Measurements from ENCODE around the gene LRRC36.
"Not testable (repeated sequence)": the region's sequence is repeated elsewhere in the genome, so short reads cannot be mapped to it uniquely, and the experiment has no call there.

The LRRC36 gene

DNA sequence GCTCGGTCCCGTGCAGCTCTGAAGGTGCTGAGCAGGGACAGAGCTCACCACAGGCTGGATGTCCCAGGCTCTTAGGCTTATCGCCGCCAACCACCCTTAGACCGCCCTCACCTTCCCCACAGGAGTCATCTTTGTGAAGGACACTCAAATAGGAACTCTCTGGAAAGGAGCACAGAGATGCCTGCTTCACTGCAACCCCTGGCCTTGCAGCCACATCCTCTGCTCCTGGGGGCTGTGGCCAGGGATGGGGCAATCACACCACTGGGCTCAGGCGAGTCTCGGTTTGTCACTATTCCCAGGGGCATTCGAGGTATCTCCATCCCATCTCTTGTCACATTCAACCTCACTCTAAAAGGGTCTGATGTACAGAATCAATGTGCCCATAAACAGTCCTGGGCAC is 78.7 kb downstream of the LRRC36 start:
- no peak for DNase-seq

DNA sequence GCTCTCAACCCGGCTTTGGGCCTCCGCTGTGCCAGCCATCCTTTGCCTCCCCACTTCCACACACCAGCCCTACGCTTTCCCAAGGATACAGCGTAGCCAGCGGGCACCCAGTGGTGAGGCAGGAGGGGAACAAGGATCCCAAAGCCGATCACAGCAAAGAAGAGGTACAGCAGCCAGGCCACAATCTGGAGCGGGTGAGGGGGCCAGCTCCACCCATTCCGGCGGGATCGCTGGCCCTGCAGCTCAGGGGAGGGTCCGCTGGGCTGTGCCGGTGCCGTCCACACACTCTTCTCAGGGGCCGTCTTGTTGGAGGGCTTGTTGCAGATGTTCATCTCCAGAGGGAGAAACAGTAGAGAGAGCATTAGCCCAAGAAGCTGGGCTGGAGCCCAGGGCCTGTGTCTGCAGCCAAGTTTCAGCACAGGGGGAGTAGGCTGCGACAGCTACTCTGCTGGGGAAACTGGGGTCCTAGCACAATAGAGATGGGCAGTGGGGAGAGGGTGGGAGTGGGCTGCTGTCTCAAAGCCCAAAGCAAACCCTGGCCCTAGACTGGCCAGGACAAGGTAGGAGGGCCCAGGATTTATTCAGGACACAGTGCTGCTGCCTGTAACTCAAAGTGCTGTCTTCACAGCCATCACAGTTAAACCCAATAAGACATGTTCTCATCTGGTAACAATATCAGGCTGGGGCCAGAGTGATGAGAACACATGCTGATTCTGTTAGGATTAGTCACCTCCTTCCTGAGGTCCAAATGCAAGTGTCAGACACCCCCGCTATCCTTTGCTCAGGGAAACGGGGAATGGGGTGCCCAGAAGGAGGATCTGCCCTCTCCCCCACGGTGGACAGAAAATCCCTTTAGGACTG is 79.7 kb downstream of the LRRC36 start:
- DNase-seq = no peak

DNA sequence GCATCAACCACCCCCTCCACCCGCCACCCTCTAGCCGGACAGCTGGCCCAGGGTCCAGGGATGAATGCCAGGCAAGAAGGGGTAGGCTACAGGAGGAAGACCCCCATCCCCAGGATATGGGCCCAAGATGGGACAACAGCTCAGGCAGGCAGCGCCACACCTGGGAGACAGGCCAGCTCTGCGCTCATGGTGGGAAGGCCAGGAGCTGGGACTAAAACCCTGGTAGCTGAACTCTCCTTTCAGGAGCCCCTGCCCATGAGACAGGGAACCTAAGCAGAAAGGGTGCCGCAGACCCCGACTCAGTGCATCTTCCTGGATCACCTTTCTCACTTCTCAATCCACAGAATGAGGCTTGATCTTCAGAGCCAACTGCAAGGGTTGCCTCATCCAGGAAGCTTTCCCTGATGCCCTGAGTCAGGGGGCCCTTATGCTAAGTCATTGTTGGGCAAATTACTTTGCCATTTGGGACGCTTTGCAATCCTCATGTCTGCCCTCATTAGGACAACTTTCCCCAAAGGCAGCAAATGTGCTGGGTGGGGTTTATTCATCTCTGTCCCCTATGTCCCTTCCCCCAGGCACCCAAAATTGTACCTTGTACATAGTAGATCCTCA is 80.7 kb downstream of the LRRC36 start:
- no peak for DNase-seq

DNA sequence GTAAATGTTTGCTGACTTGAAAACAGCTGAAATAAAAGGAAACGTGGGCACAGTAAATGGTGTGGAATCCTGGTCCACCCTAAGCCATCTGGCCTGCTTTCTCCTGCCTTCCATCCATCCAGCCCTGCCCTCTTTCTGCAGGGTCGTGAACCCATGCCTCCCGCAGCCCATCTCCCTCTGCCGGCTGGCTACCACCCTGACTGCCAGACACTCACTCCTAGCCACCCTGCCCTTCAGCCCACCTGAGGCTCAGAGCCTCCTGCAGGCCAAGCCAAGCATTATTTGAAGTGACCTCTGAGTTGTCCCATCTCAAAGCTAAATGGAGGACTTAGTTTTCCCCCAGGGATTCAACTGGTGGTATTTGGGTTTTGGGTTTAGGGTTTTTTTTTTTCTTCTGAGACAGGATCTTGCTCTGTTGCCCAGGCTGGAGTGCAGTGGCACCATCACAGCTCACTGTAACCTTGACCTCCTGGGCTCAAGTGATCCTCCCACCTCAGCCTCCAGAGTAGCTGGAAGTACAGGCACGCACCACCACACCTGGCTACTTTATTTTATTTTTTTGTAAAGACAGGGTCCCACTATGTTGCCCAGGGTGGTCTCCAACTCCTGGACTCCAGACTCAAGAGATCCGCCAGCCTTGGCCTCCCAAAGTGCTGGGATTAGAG is 81.3 kb downstream of the LRRC36 start:
- DNase-seq = no peak

DNA sequence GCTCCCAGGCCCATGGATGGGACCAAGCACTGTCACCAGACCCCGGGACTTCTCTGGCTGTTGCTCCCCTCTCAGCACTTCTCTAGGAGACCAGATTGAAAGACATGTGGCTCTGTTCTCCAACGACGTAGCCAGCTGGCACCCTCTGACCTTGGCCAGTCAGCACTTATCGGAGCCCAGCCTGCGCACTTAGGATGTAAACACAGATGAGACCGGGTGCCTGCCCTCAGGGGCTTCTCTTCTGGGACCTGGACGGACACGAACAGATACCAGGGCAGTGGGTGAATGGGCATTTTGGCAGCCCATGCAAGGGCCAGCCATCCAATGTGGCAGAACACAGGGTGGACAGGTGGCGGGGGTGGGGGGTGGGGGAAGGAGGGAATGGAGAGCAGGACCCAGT is 83.0 kb downstream of the LRRC36 start:
- DNase-seq = no peak

DNA sequence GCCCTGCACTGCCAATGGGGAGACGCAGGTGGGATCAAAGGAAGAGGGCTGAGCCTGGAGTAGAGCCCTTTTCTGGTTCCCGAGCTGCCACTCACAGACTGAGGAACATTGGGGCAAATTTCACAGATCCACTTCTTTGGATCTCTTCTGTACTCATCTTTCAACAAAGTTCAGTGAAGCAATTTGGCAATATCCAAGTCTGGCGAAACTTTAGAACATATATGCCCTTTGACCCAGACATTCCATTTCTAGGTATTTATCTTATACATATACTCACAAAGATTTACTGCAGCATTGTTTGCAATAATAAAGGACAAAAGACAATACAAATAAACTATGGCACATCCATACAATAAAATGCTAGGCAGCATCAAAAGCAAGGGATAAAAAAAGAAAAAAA is 84.7 kb downstream of the LRRC36 start:
- no peak for DNase-seq

DNA sequence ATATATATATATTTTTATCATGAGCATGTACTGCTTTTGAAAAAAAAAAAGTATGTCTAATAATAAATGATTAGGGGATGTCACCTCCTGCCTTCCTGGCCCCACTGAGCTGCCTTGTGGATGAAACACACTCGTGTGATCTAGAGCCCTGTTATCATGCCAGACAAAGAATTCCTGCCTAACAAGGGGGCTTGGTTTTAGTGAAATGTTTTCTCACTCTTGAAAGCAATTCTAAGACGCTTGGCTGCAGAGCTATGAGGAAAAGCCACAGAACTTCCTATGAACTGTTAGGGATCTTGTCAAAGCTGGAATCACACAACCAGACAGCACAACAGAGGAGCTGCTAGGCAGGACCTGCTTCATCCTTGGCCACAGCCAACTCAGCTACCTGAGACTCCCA is 85.7 kb downstream of the LRRC36 start:
- DNase-seq = no peak

DNA sequence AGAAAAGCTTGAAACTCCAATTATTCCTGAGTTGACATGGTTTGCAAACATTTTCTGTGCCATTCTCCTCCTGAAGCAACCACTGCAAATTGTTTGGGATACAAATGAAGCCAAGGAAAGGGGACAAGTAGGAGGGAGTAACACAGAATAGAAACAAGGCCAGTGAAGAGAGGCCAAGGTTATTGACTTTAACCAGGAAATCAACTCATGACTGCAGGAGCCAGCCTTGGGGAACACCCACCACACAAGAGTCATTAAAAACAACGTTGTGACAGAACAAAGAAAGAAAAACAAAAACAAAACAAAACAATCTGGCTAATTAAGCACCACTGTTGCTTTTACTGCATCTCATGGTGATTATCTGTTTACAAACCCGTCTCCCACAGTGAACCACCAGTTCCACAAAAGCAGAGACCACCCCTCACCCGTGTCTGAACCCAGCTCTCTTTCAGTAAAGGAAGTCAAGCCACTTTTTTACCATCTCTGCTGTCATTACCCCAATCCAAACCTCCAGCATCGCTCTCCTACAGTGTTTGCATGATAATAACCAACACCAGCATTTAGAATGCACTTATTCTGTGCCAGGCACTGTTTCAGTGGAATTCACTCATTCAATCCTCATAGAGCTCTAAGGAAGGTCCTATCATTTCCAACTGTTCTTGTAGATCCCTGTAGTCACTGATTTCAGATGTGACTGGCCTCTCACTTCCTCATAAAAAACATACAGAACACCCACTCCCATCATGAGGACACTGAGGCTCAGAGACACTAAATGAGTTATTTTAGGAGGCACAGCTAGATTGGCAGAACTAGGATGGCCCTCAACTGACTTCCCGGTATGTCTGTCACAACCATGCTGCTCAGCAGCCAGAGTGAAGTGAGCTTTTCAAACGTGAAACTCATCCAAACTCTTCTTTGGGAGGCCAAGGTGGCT is 87.6 kb downstream of the LRRC36 start:
- no peak for DNase-seq

DNA sequence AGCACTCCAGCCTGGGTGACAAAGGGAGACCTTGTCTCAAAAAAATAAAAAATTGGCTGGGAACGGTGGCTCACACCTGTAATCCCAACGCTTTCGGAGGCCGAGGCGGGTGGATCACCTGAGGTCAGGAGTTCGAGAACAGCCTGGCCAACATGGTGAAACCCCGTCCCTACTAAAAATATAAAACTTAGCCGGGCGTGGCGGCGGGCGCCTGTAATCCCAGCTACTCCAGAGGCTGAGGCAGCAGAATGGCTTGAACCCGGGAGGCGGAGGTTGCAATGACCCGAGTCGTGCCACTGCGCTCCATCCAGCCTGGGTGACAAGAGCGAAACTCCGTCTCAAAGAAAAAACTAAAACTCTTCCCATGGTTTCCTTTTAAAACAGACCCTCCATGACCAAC is 88.8 kb downstream of the LRRC36 start:
- DNase-seq = not testable (repeated sequence)

DNA sequence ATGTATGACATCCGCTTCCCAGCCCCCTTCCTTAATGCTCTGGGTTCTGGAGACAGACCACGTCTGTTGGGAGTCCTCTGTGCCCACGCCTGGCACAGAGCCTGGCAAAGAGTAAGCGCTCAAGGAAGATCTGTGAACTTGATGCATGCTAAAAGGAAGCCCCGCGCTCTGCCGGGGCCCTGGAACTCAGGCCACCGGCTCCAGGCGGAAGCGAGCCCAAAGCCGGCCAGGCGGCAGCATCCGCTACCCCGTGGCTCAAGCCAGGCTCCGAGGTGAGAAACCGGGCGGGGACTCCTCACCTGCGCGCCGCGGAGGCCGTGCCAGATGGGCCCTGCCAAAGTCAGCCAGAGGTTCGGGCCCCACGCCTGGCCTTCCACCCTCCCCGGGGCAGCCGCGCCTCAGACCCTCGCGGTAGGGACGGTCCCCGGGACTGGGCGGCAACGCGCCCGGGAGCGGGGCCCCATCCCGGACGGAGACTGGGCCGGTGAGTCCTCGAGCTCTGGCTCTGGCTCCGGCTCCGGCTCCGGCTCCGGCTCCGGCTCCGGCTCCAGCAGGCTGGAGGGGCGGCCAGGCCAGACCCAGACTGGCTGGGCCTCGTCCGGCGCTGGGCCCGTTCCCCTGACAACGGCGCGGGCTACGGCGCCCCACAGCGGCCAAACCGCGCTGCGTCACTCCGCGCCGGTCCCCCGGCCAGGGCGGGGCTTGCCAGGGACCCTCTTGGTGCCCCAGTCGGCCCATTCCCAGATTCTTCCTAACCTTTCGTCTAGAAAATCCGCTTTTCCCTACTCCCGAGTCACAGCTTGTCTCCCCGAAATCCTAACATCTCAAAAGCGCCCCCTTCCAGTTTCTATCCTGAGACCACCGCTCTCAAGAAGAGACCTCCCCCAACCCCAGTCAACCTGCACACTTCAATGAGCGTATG is 89.5 kb downstream of the LRRC36 start, which contains the start of gene ZDHHC1:
ZDHHC1 (minus strand) TSS at position 606 of the 922 bp plus-strand sequence. CDS start 8,702 bp downstream, outside the sequence.
- DNase-seq = no peak

DNA sequence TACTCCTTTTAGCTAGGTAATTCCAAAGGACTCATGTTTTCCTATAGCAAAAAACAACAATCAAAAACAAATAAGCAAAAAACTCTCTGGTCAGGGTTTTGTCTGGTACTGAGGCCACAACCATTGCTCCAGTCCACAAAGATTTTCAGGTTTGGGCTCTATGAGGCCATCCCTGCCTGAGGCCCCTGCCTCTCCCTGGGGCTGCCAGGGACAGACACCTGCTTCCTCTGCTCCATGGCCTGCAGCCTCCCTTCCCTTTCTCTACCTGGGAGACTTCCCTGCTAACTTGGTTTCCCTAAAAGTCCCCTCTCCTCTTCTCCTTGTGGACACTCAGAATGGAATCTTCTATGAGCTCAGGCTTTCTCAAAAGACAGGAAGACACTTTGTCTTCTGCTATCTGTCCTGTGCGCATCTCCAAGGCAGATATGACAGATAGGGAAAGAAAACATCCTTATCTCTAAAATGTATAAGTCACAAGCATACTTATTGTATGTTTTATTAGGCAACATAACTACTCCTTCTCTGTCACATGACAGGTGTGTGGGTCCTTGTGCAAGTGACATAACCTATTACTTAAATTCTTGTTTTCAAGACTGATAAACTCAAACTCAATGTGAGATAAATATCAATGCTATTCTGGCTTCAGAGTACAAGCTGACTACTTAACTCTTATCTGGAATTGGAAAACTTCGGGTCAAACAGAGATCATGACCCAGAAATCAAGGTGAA is 90.9 kb downstream of the LRRC36 start:
- no peak for DNase-seq

DNA sequence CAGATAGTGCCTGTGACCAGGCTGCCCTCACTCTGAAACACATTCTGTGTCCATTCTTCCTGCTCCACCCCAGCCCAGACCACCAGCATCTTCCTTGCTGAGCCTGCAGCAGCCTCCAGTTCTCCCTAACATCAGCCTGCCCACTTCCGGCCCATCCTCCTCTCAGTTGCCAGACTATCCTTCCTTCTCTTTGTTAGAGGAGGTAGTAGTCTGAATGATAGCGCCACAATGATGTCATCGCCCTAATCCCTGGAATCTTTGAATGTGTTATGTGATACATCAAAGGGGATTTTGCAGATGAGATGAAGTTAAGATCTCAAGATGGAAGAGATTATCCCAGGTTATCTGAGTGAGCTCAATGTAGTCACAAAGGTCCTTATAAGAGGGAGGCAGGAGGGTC is 92.9 kb downstream of the LRRC36 start:
- peak; percentile 32 for DNase-seq

DNA sequence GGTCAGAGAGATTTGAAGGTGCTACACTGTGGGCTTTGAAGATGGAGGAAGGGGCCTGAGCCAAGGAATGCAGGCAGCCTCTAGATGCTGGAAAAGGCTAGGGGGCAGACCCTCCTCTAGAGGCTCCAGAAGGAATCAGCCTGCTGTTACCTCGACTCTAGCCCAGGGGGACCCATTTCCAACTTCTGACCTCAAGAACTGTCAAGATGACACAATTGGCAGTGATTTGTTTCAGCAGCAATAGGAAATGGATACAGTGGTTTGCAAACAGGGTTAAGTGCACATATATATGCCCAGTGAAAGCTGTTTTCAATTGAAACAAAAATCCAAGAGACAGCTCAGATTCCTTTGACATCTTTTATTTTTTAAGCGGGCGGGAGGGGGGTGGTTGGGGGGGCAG is 93.3 kb downstream of the LRRC36 start:
- DNase-seq = no peak

DNA sequence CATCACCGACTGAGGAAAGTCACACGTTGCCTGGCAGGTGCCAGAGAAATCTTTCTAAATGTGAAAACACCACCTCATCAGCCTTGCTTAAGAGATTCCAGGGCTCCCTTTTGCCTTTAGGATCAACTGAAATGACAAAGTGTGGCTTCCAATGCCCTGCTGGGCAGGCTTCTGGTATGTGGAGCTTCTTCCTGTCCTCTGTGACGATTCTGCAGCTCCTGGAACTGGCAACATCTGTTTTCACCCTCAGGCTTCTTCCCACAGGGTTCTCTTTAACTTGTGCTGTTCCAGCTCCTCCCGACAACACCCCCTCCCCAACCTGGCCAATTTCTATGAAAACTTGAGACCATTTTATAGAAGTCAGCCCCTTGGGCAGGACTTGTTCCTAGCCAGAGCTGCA is 94.4 kb downstream of the LRRC36 start:
- no peak for DNase-seq

DNA sequence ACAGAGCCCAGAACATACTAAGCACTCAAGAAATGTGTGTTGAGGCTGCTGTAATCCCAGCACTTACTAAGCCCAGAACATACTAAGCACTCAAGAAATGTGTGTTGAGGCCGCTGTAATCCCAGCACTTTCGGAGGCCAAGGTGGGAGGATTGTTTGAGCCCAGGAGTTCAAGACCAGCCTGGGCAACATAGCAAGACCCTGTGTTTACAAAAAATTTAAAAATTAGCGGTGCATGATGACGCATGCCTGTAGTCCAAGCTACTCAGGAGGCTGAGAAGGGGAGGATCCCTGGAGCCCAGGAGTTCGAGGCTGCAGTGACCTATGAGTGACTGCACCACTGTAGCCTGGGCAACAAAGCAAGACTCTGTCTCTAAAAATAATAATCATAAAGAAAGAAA is 96.4 kb downstream of the LRRC36 start:
- no peak for DNase-seq

DNA sequence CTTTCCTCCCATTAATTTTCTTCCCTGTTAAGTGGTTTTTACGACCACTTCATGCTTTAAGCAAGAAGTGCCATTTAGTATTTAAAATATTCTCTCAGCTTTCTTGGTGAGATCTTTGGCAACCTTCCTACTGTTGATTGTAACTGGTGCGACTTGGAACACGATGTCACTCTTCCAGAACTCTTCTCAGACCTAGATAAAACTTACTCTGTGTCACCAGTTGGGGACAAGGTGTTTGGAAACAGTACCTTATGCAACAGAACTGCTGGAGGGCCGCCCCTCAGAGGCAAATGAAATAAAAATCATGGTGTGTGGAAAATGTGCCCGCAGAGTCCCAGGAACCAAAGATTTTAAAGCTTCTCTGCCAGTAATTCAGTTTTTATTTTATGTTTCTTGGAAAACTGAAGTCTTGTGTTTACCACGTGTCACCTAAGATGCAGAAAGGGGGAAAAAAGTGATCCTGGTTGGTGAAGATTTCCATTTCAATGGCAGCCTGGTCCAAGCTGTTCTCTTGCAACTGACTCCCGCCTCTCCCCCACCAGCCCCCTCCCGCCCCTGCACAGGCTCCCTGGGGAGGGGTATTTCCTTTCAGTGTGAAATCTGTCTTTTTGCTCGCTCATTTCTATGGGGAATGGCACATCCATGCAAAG is 97.1 kb downstream of the LRRC36 start:
- DNase-seq = no peak

DNA sequence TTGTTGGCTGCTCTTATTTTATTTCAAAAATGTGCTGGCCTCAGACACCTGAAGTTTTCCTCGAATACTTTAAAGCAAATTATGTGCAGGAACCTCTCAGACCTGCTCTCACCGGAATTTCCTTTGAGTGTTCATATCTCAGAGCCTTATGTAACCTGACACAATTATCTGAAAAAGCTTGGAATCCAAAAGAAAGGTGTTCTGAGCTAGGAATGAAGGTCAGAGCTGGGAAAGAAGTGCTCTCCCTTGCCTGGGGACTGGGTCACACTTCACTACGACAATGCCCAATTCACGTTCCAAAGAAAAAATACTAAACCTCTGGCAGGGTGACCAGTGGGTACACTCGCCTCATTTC is 97.6 kb downstream of the LRRC36 start:
- DNase-seq = no peak

DNA sequence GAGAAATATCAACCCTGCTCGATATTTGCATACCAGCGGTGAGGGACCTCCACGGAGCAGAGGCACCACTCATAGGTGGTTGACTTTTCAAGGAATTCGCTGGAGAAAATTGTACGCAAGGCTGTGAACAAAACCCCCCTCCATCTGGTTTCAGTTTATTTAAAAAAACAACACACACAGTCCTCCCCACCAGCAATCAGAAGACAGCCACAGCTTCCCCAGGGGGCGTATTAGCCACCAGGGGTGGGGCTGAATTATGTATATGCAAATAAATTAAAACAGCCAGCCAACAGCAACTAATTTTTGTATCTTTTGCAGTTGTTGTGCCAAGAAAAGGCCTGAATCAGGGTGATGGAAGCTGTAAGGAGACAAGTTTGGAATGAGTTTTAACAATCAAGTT is 98.4 kb downstream of the LRRC36 start:
- DNase-seq = no peak

DNA sequence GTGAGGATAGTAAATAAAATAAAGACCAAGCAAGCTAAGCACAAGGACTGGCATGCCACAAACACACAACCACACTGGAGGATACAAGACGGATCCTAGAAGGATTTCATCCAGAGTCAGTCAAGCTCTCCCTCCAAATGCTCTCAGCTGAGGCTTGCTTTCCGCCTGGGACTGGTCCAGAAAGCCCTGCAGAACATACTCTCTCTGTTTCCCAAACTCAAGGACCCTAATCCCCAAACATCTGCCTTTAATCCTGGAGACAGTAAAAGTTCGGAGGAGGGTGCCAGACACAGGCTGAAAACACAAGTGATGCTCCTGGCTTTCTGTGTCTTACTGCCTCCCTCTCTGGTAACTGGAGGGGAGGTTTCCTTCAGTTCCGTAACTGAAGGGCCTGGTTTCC is 99.0 kb downstream of the LRRC36 start:
- peak; percentile 63 for DNase-seq

DNA sequence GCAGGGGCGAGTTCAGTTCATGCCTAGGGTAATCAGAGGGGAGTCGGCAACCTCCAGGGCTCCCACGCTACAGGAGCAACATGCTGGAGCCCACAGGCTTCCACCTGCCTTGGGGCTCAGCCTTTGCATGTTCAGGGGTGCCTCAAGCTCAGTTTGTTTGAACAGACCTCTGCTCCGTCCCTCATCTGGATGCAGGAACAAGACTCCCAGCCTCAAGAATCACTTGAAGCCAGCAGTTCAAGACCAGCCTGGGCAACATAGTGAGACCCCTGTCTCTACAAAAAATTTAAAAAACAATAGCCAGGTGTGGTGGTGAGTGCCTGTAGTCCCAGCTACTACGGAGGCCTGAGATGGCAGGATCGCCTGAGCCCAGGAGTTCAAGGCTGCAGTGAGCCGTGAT is 99.4 kb downstream of the LRRC36 start:
- DNase-seq = no peak

DNA sequence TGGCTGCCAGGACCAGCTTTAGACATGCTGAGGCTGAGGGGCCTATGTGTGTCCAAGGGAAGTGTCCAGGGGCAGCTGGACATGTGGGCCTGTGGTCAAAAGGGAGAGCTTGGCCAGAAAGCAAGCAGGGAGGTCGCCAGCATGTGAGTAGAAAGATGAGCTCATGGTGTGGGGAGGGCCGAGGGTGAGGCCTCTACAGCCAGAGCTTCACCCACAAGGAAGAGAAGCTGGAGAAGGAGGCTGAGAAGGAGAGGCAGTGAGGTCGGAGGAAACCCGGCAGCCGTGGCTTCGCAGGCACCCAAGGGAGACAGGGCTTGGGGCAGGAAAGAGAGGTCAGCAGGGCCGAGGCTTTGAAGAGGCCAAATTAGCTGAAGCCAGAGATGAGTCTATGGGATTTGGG is 100.3 kb downstream of the LRRC36 start:
- no peak for DNase-seq

All from NCI-H524 treated with DMSO at 0.1 percent for 48 hours (cell line).